Vagina (tissue), 2 donors: ENCODE measurements around the gene TSNAXIP1.

Source experiments
- CTCF ChIP-seq, 3 experiments: fragments of 450-650 bp in 2 of 3; fragments of 200-600 bp in 1 of 3; sonication (generic) in 1 of 3; IDR thresholded peaks; one replicate each; pipeline ENCODE4 v1.5.1; 2017 to 2019; ENCODE audit warnings: antibody characterized with exemption in 3 of 3, mild to moderate bottlenecking in 2 of 3, moderate library complexity in 2 of 3
- POLR2A ChIP-seq, 2 donors: fragments of 450-650 bp; IDR thresholded peaks; one replicate each; pipeline ENCODE4 v1.6.1; 2017; ENCODE audit warnings: antibody characterized with exemption in 2 of 2, mild to moderate bottlenecking in 2 of 2, moderate library complexity in 2 of 2

GRCh38 chr16:67858500-67858899, 51.8 kb downstream of the TSNAXIP1 start:
- no peak for TF ChIP-seq CTCF (IDR thresholded peaks at IDR 0.05)
- TF ChIP-seq POLR2A (IDR thresholded peaks at IDR 0.05) = no peak
